IPS DF 4.7 (cell line): Measurements from ENCODE around the gene DIP2C.
"Not testable (repeated sequence)": the region's sequence is repeated elsewhere in the genome, so short reads cannot be mapped to it uniquely, and the experiment has no call there.

Experiments
- DNase-seq: peaks from one replicate; pipeline ENCODE4 v3.0.0-alpha.2; 2013; ENCODE audit warnings: low spot score; ENCODE audit errors: extremely low read depth

DIP2C gene

DNA sequence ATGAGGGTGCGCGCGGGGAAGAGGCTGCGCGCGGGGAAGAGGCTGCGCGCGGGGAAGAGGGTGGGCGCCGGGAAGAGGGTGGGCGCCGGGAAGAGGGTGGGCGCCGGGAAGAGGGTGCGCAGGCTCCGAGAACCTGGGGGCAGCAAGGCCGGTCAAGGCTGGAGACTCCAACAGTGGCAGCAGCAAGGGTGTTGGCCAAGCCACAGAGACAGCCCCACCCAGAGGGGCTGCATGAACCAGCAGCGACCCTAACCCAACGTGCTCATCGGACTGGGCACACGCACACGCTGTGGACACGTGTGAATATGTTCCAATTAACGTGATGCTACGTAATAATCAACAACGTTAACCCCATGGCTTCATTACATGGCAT, 48.8 kb downstream of the DIP2C start:
- no peak for DNase-seq

DNA sequence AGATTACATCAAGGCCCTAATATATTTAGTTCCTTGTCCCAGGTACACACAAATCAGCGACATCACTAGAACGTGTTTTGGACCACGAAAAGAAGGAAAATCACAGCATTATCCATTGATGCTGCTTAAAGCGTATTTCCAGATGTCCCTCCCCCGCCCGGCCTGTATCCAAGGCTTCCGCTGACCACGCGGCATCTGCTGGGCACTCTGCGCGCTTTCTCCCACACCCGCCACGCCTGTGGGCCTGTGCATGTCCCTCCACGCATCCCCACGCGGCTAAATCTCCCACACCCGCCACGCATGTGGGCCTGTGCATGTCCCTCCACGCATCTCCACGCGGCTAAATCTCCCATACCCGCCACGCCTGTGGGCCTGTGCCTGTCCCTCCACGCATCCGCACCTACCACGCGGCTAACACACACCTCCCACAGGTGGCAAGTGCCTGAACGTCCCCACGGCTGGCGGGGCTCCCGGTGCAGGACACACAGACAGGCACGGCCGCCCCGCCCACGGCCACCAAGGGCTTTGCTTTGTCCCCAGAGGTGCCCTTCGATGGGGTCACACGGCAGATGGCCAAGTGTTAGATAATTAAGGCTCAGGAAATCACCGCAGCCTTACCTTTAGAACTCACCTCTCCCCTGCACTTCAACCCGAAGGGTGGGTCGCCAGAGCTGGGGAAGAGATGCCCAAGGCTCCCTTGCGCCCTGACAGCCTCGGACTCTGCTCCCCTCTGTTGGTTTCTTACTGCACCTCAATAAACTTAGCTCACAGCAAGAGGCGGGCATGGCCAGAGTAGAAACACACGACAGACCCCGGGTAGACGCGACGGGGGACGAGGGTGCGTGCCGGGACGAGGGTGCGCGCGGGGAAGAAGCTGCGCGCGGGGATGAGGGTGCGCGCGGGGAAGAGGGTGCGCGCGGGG, 49.5 kb downstream of the DIP2C start:
- no peak for DNase-seq

DNA sequence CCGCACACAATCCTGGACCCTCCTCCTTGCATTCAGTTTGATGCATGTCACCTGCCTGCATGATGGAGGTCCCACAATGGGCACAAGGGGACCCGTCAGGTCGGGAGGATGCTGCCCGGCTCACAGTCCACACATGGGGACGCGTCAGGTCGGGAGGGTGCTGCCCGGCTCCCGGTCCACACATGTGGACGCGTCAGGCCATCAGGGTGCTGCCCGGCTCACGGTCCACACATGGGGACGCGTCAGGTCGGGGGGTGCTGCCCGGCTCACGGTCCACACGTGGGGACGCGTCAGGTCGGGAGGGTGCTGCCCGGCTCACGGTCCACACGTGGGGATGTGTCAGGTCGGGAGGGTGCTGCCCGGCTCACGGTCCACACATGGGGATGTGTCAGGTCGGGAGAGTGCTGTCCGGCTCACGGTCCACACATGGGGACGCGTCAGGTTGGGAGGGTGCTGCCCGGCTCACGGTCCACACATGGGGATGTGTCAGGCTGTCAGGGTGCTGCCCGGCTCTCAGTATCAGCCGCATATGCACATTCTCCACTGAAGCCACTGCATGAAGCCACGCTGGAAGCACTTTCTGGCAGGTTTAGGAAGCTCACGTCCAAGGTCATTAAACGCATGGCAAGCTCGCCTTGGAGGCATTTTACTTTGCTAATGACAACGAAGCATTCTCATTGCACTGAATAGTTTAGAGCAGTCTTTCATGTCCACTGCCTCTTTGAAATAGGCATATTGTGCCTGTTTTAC, 50.3 kb downstream of the DIP2C start:
- no peak for DNase-seq

DNA sequence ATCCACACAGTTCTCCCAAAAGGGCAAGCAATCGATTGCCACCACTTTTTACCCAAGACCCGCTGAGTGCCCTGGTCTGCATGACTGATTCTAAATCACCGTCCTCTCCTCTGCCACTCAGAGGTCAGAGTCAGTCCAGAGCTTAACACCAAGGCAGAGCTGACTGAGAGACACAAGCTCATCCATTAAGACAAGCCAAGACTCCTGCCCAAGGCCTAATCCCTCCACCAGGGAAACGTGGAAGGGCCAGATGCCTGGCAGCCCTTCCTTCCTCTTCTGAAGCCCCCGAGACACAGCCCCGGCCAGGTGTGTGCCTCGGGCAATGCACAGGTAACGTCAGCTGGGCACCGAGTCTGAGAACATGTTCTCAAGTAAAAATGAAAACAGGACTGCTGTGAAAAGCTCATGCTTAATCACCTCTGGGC, 51.7 kb downstream of the DIP2C start:
- no peak for DNase-seq

DNA sequence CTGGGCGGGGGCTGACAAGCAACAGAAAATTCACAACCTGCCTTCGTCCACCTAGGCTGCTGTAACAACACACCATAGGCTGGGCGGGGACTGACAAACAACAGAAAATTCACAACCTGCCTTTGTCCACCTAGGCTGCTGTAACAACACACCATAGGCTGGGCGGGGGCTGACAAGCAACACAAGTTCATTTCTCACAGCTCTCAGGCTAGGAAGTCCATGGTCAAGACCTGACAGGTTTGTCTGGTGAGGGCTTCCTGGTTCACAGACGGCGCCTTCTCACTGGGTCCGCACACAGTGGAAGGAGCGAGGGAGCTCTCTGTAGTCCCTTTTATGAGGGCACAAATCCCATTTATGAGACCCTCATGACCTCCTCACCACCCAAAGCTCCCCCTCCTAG, 52.2 kb downstream of the DIP2C start:
- no peak for DNase-seq

DNA sequence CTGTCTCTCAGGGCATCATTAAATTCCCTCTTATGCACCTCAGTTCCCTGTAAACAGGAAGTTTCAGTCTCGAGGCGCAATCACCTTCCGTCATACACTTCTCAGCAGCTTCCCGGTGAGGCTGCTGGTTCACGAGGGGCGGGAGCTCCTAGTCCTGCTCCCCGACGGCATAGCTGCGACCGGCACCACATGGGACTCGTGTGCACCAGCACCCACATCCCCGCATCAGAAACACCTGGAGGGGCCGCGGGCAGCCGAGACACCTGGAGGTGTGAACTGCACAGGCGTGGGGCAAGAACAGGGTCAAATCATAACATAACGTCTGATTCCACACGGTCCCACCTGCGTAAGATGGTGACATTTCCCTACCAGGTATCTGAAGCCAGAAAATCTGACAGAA, 52.7 kb downstream of the DIP2C start:
- no peak for DNase-seq

DNA sequence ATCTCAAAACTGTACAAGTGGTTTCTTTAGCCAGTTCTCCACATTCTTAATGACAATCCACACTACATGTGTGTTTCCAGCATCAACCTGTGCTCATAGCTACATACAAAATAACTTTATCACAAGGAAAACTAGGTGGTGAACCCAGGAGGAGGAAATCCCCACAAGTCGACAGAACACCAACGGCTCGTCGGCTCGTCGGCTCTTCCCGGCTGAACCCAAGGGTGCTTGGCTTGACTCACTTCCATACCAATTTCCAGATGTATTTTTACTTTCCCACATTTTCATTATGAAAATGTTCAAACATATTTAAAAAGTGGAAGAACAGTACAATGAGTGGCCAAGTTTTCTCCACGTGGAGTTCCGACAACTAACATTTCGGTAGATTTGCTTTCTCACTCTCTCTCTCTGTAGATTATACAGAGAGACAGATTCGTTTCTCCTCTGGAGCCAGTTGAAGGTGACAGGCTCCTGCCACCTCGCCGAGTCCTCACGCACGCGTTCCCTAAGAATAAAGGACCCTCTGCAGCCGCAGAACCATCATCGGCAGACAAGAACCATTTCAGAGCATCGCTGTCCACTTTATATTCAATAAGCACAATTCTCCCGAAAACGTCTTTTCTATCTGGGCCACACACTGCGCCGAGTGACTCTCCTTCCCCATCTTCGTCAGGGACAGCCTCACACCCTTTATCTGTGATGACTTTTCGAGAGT, 53.3 kb downstream of the DIP2C start:
- no peak for DNase-seq

DNA sequence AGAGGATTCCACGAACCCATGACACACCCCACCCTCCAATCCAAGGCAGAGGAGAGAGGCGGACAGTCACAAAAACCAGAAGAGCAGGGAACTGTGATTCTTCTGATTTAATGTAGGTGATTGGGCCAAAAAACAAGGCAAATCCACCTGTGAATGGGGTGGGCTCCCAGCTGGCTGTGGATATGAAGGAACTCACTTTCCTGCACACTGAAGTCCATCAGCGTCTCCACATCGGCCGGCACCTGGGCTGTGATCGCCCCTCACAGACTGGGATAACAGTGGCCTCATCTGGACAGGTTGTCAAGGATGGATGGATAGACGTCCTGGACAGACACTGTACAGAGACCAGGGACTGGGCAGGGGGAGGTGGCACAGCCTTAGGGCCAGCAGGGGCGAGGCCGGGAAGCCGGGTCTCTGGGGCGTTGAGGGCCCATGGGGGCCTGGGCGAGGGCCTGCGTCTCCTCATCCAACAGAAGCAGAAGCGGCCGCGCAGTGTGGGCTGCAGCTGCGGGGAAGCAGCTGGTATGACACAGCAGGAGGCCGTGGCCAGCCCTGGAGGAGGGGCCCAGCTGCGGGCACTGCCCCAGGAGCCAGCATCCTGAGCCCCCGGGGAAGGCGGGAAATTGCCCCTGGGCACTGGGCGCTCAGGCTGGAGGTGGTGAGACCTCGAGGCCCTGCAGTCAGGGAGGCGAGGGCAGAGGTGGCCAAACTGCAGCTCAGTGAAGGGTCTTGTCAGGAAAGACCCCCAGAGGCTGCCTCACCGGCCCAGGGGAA, 54.2 kb downstream of the DIP2C start:
- DNase-seq, result no peak

DNA sequence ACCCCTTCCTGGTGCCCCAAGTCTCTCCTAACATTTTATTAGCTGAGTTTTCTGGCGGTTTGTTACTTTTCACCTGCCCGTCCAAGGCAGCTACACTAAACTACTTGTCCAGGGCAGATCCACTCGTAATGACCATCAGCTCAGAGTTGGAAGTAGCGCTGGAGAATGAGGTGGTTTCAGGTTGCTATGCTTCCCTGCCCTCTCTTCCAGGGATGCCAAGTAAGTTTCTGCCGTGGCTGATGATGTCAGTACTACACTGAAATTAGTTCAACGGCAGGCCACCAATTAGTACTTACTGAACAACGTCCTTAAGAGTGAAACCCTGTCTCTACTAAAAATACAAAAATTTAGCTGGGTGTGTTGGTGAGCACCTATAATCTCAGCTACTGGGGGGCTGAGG, 55.2 kb downstream of the DIP2C start:
- DNase-seq, result no peak

DNA sequence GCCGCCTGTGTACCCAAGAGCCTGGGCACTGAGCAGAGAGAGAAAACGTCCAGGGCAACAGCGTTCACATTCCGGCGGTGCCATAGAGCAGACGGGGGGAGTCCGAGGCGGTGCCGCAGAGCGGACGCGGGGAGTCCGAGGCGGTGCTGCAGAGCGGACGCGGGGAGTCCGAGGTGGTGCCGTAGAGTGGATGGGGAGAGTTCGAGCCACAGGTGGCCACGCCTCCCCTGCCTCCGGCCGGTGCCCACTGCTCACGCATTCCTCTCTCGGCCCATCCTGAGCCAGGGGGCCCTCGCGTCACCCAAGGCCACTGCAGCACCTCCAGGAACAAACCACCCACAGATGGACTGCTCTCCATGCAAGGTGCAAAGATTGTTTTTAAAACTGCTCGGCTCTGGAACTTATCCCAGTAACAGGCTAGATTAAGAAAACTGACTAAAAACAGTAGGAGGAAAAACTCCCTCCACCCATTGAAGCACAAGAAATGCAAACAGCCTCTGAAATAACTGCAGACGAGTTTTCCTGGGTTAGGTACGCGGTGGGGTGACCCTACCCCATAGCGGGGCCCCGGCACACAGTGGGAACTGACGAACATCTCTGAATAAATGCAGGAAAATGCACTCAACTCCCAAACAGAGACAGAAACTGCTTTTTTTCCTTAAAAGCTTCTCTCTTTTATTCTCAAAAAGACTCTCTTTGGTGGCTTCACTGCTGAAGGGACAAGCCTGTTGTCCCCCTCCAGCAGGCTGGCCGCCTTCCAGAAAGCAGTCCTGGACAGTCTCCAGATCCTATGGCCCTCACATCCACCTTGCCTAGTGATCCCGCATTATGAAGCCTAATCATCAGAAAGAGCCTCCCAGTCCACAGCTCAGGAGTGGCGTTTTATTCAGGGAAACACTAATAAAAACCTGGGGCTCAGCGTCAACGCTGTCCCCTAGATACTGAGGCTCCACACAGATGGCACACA, 55.9 kb downstream of the DIP2C start:
- no peak for DNase-seq

DNA sequence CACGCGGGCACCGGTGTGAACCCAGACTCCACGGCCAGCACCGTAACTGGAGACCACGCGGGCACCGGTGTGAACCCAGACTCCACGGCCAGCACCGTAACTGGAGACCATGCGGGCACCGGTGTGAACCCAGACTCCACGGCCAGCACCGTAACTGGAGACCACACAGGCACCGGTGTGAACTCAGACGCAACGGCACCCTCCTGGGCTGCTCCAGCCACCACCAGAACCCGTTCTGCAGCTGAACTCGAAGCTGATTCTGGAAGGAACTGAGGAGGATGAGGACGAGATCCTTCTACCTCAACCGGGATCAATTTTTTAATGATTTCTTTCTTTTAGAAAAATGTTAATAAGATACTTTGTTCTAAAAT, 56.7 kb downstream of the DIP2C start:
- not testable (repeated sequence) for DNase-seq

DNA sequence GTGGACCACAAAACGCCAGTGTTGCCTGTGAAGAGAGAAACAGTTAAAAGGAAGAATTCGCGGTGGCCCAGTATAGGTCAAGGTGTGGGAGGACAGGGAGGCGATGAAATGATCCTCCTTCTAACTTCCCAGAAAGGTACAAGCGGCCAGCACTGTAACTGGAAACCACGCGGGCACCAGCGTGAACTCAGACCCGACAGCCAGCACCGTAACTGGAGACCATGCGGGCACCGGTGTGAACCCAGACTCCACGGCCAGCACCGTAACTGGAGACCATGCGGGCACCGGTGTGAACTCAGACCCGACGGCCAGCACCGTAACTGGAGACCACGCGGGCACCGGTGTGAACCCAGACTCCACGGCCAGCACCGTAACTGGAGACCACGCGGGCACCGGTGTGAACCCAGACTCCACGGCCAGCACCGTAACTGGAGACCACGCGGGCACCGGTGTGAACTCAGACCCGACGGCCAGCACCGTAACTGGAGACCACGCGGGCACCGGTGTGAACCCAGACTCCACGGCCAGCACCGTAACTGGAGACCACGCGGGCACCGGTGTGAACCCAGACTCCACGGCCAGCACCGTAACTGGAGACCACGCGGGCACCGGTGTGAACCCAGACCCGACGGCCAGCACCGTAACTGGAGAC, 57.2 kb downstream of the DIP2C start:
- not testable (repeated sequence) for DNase-seq

DNA sequence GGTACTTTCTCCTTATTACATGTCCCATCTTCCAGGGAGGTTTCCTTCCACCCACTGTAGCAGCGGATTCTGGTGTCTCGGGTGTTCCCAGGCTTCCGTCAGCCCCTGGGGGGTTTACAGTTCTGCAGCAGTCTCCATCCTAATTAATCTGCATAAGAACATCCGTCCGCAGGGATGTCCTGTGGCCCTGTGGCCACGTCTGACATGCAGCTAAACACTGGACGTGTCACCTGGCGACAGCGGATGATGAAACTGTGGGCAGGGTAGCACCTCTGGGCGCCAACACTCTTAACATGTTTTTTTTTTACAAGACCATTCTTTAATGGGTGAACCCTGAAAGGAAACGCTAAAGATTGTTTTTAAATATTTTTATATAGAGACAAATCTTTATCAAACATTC, 58.2 kb downstream of the DIP2C start:
- DNase-seq, result no peak

DNA sequence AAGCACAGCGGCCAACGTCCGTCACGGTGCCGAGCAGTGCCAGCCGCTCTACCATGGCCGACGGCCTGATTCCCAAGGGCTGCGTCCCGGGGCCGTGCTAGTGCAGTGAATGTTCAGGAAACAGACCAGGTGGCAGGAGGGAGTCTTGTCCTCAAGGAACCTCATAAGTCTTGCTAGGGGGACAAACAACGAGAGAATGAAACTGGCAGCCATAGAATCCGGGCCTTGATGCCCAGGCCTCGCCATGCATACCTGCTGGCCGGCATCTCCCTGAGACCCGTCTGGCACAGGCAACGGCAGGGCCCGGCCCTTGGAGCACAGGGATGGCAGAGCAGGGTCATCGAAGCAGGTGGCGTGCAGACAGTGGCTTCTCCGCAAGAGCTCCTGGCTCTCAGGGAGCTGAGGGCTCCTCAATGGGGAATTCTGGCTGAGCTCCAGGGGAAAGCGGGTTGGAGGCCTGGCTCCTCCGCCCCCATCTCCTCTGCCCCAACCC, 58.8 kb downstream of the DIP2C start:
- no peak for DNase-seq

DNA sequence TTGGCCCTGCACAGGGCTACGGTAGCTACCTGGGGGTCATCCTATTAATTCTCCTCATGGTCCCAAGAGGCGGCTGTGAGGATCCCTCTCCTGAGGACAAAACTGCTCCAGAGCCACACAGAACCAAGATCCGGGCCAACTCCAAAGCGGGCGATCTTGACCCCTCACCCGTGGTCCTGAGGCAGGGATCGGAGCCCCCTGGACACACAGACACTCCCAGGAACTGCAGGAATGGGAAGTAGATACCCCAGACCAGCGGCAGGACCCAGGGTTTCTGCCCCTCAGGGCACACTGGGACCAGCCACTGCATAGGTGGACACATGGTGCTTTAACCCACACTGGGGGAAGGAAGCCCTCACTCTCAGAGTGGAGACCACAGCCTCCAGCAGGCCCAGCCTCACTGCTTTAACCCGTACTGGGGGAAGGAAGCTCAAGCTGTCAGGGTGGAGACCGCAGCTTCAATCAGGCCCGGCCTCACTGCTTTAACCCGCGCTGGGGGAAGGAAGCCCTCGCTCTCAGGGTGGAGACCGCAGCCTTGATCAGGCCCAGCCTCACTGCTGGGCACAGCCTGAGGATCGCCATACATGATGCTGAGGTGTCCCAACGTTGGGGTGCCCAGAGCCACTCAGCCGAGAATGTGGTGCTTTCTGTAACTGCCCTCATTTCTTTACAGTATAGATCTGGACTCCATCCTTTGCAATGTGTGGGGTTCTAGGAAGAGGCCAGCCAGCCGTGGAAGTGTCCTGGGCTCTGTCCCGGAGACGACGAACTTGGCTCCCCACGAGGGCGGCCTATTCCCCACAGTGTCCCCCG, 60.1 kb downstream of the DIP2C start:
- no peak for DNase-seq

DNA sequence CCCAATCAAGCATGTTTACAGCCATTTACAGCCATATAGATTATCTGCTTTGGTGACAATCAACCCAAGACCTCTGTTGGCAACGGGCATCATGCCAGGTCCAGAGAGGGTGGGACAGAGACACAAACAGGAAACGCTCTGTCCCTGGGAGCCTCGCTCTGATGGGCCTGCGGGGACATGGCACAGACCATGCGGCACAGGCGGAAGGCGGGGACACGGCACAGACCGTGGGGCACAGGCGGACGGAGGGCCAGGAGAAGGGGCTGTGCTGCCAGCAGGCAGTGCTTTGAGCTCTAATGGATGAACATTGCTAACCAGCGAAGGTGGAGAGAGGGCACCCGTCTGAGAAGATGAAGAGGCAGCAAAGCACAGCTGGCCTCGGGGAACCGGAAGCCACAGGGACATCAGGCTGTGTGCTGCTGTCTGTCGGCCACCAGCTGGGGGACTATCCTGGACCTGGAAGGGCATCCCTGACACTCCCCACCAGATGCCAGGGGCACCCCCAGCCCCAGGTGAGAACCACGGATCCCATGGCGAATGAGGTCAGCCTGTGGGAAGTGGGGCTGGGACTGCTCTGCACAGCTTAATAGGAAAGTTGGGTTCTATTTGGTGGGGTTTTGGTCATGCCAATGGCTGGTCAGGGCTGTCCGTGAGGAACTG, 61.0 kb downstream of the DIP2C start:
- no peak for DNase-seq

DNA sequence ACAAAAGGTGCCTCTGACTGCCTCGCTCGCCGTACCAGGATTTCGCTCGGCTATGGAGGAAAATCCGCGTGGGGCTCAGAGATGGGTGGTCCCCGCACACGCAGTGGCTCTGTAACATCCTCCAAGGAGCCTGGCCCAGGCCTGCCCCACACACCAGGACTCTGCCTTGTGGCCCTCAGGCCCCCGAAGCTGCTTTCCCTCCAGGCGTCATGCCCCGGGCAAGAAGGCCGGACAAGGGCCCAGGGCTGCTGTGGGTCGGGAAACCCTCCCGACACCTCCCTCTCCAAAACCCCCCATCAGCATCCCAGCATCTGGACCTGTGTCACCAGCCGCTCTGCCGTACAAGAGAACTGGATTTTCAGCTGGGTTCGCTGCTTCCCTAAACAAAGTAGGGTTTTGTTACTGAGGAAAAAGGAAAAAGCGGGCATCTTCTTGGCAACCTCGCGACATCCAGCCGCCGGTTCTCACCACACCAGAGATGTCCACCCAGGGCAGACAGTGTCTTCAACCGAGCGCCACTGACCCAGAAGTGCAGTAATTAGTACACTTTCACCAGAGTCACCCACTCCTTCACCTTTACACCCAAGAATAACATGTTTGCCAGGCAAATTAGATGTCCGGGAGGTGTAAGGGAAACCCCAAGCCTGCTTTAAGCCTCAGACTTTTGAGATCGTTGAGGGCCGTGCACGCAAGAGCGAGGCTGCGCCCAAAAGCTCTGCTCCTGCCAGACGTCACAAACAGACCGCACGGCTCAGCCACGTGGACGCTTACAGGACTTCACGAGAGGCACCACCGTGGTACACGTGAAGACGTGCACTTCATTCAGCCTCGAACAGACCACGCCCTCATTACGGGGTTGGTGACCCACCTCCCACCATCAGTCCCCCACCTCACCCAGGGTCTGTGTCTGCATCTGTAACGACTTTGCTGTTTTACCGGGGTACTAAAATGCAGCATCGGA, 62.2 kb downstream of the DIP2C start:
- no peak for DNase-seq
